HCT116 (cell line): ENCODE data around the gene CCSAP. TPM values are rescaled to one million over a fixed set of nuclear protein-coding genes. Genes with fewer than 3 reads are reported as not detected.

ENCODE experiments used
- ATAC-seq: fragments of 200-7000 bp; cut with Tn5 transposase; 2 replicates; pipeline ENCODE4 v1.9.1; 2020; ENCODE audit warnings: mild to moderate bottlenecking, moderate library complexity
- BruUV-seq: library from RNA; stranded (reverse); fragments of 400-500 nt; replicated peaks from 2 replicates; lab custom pipeline; 2021; lab: Mats Ljungman, UMichigan
- CTCF ChIA-PET: fragments of 300-600 bp; sonication (Branson Sonifier 250); formaldehyde crosslinking; loops from one replicate; lab custom pipeline; 2021; ENCODE audit warnings: antibody characterized with exemption; lab: Charles Lee
- POLR2A ChIA-PET: fragments of 300-600, 350-600 bp; sonication (Branson Sonifier 250); formaldehyde crosslinking; loops from one replicate; lab custom pipeline; 2021; ENCODE audit warnings: antibody characterized with exemption; lab: Charles Lee
- RAD21 ChIA-PET, 2 experiments: fragments of 300-600 bp; sonication (Branson Sonifier 250); formaldehyde crosslinking; loops; one replicate each; lab custom pipeline; 2023; ENCODE audit warnings: low total read pairs in 2 of 2; ENCODE audit not compliant: uncharacterized antibody in 2 of 2, unreplicated experiment in 2 of 2, low non-redundant PET in 1 of 2; lab: Charles Lee
- DNase-seq: peaks from one replicate; pipeline ENCODE4 v3.0.0-alpha.2; 2010; ENCODE audit warnings: low read depth, low spot score
- H2AFZ ChIP-seq: fragments of 200-600 bp; shearing (Covaris generic), sonication (generic); 2 replicates; pipeline ENCODE4 v1.6.1; 2017; ENCODE audit warnings: low read depth, mixed run types, mixed read lengths, antibody characterized with exemption, low read length; ENCODE audit not compliant: poor library complexity, severe bottlenecking
- H3K27ac ChIP-seq: 2 replicates; pipeline ENCODE4 v1.5.1; 2012; ENCODE audit warnings: low read depth, low read length
- H3K27me3 ChIP-seq: fragments of 200-600 bp; sonication (generic); 2 replicates; pipeline ENCODE4 v1.6.1; 2016; ENCODE audit warnings: mixed run types, low read length, mixed read lengths; ENCODE audit not compliant: insufficient read depth
- H3K36me3 ChIP-seq, 2 experiments: fragments of 200-500 bp in 1 of 2; fragments of 200-600 bp in 1 of 2; sonication (Bioruptor generic) in 1 of 2; sonication (generic) in 1 of 2; 2 replicates each; pipeline versions ENCODE4 v1.5.1 to v1.6.1; 2014 to 2016; ENCODE audit warnings: low read length in 2 of 2, inconsistent platforms in 1 of 2, mixed read lengths in 1 of 2, mixed run types in 1 of 2; ENCODE audit not compliant: insufficient read depth in 2 of 2, control insufficient read depth in 1 of 2
- H3K4me1 ChIP-seq, 2 experiments: fragments of 200-600 bp in 1 of 2; sonication (generic) in 1 of 2; 2 replicates each; pipeline versions ENCODE4 v1.5.1 to v1.6.1; 2012 to 2017; ENCODE audit warnings: low read length in 2 of 2, inconsistent platforms in 1 of 2, mild to moderate bottlenecking in 1 of 2, mixed read lengths in 1 of 2, mixed run types in 1 of 2, moderate library complexity in 1 of 2; ENCODE audit not compliant: insufficient read depth in 2 of 2, control insufficient read depth in 1 of 2
- H3K4me2 ChIP-seq: fragments of 200-600 bp; sonication (generic); 2 replicates; pipeline ENCODE4 v1.6.1; 2017; ENCODE audit warnings: mixed run types, low read length, mixed read lengths
- H3K4me3 ChIP-seq, 2 experiments: fragments of 200-600 bp in 1 of 2; sonication (generic) in 1 of 2; replicated peaks in 1 of 2; 2 replicates each; pipeline ENCODE4 v1.5.1; 2011 to 2016; ENCODE audit warnings: low read length in 2 of 2, control low read depth in 1 of 2, low read depth in 1 of 2, mild to moderate bottlenecking in 1 of 2, mixed read lengths in 1 of 2, mixed run types in 1 of 2
- H3K79me2 ChIP-seq: fragments of 200-600 bp; sonication (generic); 2 replicates; pipeline ENCODE4 v1.6.1; 2017; ENCODE audit warnings: mild to moderate bottlenecking, mixed run types, low read length, moderate library complexity, mixed read lengths; ENCODE audit not compliant: insufficient read depth
- H3K9ac ChIP-seq: fragments of 200-600 bp; sonication (generic); 2 replicates; pipeline ENCODE4 v1.6.1; 2016; ENCODE audit warnings: low read length, mixed read lengths
- H3K9me2 ChIP-seq: fragments of 200-600 bp; sonication (generic), shearing (Covaris generic); 2 replicates; pipeline ENCODE4 v1.6.1; 2017; ENCODE audit warnings: mixed run types, mild to moderate bottlenecking, moderate library complexity; ENCODE audit not compliant: insufficient read depth
- H3K9me3 ChIP-seq, 2 experiments: fragments of 200-500 bp in 1 of 2; fragments of 200-600 bp in 1 of 2; sonication (Bioruptor generic) in 1 of 2; sonication (generic) in 1 of 2; 2 replicates each; pipeline ENCODE4 v1.6.1; 2014 to 2017; ENCODE audit warnings: low read length in 2 of 2, mixed read lengths in 2 of 2, inconsistent platforms in 1 of 2, low read depth in 1 of 2, mild to moderate bottlenecking in 1 of 2, mixed run types in 1 of 2, moderate library complexity in 1 of 2; ENCODE audit not compliant: control insufficient read depth in 1 of 2, insufficient read depth in 1 of 2
- H4K20me1 ChIP-seq: fragments of 200-600 bp; sonication (generic), shearing (Covaris generic); 2 replicates; pipeline ENCODE4 v1.6.1; 2017; ENCODE audit warnings: mixed run types, mild to moderate bottlenecking, moderate library complexity; ENCODE audit not compliant: insufficient read depth
- CBX3 ChIP-seq: IDR thresholded peaks from 2 replicates; pipeline ENCODE4 v1.6.1; 2012; ENCODE audit warnings: low read depth
- CEBPB ChIP-seq: IDR thresholded peaks from 2 replicates; pipeline ENCODE4 v1.6.1; 2012; ENCODE audit warnings: low read depth
- ELF1 ChIP-seq: IDR thresholded peaks from 2 replicates; pipeline ENCODE4 v1.6.1; 2012; ENCODE audit warnings: low read depth, borderline replicate concordance
- EZH2 ChIP-seq: fragments of 200-600 bp; sonication (generic); IDR thresholded peaks from 2 replicates; pipeline ENCODE4 v1.6.1; 2017; ENCODE audit warnings: antibody characterized with exemption, mixed run types
- EZH2phosphoT487 ChIP-seq: fragments of 200-600 bp; IDR thresholded peaks from 2 replicates; pipeline ENCODE4 v1.6.1; 2018; ENCODE audit warnings: antibody characterized with exemption, borderline replicate concordance
- JUND ChIP-seq: IDR thresholded peaks from 2 replicates; pipeline ENCODE4 v1.6.1; 2012
- POLR2A ChIP-seq: IDR thresholded peaks from 2 replicates; pipeline ENCODE4 v1.7.0; 2011; ENCODE audit warnings: borderline replicate concordance; ENCODE audit not compliant: insufficient read depth, insufficient read length; ENCODE audit errors: extremely low read depth
- POLR2AphosphoS5 ChIP-seq: IDR thresholded peaks from 2 replicates; pipeline ENCODE4 v1.6.1; 2011; ENCODE audit warnings: mild to moderate bottlenecking, low read depth, low read length, moderate library complexity
- RAD21 ChIP-seq: IDR thresholded peaks from 2 replicates; pipeline ENCODE4 v1.6.1; 2012; ENCODE audit warnings: low read depth, mild to moderate bottlenecking
- SIN3A ChIP-seq: IDR thresholded peaks from 2 replicates; pipeline ENCODE4 v1.6.1; 2012; ENCODE audit warnings: low read depth
- SP1 ChIP-seq: IDR thresholded peaks from 2 replicates; pipeline ENCODE4 v1.6.1; 2012; ENCODE audit warnings: low read depth
- SRF ChIP-seq: IDR thresholded peaks from 2 replicates; pipeline ENCODE4 v1.6.1; 2012; ENCODE audit warnings: low read depth
- TCF7L2 ChIP-seq: IDR thresholded peaks from 2 replicates; pipeline ENCODE4 v1.7.0; 2011; ENCODE audit warnings: borderline replicate concordance, inconsistent platforms; ENCODE audit not compliant: insufficient read depth, insufficient read length; ENCODE audit errors: extremely low read depth
- ZFX ChIP-seq: fragments of 450-650 bp; IDR thresholded peaks from 2 replicates; pipeline ENCODE4 v1.6.1; 2017
- ZNF274 ChIP-seq: fragments of 200-500 bp; sonication (Bioruptor generic); IDR thresholded peaks from 2 replicates; pipeline ENCODE4 v1.6.1; 2014; ENCODE audit warnings: mild to moderate bottlenecking, low read depth, low read length, inconsistent platforms
- intact Hi-C: fragments of 100-400 bp; cut with micrococcal nuclease; formaldehyde crosslinking; loops from 2 replicates; pipeline ENCODE4 v1.10.0; 2022
- total RNA-seq: library from RNA; stranded (reverse); gene quantifications from one replicate; pipeline ENCODE4 v1.2.1, GENCODE V29; 2021; ENCODE audit not compliant: unreplicated experiment
- TF ChIP-seq, protein P1 (sequence below): IDR thresholded peaks from 2 replicates; pipeline ENCODE4 v1.6.1; 2011; ENCODE audit warnings: mild to moderate bottlenecking, low read length, moderate library complexity; ENCODE audit not compliant: insufficient replicate concordance; ENCODE audit errors: extremely low read depth
- TF ChIP-seq, protein P2 (sequence below), 3 experiments: fragments of 200-600 bp in 1 of 3; sonication (generic) in 1 of 3; IDR thresholded peaks in 2 of 3; conservative IDR thresholded peaks in 1 of 3; 2 replicates each; pipeline ENCODE4 v1.5.1; 2012 to 2017; ENCODE audit warnings: low read depth in 2 of 3, low read length in 2 of 3, antibody characterized with exemption in 1 of 3, borderline replicate concordance in 1 of 3, control low read depth in 1 of 3, mild to moderate bottlenecking in 1 of 3, mixed read lengths in 1 of 3, mixed run types in 1 of 3, moderate library complexity in 1 of 3; ENCODE audit not compliant: insufficient read depth in 1 of 3
- TF ChIP-seq, protein P3 (sequence below): IDR thresholded peaks from 2 replicates; pipeline ENCODE4 v1.6.1; 2012
- TF ChIP-seq, protein P4 (sequence below): IDR thresholded peaks from 2 replicates; pipeline ENCODE4 v1.6.1; 2012
- TF ChIP-seq, protein P5 (sequence below): IDR thresholded peaks from 2 replicates; pipeline ENCODE4 v1.6.1; 2012; ENCODE audit warnings: low read depth

CCSAP gene
- total RNA-seq, 1 experiment from 2014 or later = 10.9 TPM

DNA sequence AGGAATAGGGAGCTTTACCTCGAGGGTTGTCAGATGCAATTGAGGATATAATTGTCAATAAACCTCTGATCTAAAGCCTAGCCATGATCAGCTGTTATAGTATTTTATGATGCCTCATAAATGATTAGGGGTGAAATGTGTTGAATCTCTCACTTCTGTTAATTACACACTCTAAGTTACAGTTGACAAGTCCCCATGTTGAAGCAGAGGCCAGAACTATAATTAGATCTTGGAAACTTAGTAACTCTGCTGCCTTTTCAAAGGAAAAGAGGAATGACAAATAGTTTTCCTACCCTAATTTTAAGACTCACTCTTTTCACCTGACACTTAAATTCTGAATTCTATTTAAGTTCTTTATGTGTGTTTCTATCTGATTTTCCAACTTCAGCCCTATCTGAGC is 33.8 kb downstream of the CCSAP start:
- H3K79me2 ChIP-seq = no peaks in the 10 kb centered on the region
- TF ChIP-seq, protein P1, sequence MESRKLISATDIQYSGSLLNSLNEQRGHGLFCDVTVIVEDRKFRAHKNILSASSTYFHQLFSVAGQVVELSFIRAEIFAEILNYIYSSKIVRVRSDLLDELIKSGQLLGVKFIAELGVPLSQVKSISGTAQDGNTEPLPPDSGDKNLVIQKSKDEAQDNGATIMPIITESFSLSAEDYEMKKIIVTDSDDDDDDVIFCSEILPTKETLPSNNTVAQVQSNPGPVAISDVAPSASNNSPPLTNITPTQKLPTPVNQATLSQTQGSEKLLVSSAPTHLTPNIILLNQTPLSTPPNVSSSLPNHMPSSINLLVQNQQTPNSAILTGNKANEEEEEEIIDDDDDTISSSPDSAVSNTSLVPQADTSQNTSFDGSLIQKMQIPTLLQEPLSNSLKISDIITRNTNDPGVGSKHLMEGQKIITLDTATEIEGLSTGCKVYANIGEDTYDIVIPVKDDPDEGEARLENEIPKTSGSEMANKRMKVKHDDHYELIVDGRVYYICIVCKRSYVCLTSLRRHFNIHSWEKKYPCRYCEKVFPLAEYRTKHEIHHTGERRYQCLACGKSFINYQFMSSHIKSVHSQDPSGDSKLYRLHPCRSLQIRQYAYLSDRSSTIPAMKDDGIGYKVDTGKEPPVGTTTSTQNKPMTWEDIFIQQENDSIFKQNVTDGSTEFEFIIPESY = no peak
- TF ChIP-seq, protein P2, sequence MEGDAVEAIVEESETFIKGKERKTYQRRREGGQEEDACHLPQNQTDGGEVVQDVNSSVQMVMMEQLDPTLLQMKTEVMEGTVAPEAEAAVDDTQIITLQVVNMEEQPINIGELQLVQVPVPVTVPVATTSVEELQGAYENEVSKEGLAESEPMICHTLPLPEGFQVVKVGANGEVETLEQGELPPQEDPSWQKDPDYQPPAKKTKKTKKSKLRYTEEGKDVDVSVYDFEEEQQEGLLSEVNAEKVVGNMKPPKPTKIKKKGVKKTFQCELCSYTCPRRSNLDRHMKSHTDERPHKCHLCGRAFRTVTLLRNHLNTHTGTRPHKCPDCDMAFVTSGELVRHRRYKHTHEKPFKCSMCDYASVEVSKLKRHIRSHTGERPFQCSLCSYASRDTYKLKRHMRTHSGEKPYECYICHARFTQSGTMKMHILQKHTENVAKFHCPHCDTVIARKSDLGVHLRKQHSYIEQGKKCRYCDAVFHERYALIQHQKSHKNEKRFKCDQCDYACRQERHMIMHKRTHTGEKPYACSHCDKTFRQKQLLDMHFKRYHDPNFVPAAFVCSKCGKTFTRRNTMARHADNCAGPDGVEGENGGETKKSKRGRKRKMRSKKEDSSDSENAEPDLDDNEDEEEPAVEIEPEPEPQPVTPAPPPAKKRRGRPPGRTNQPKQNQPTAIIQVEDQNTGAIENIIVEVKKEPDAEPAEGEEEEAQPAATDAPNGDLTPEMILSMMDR (IDR thresholded peaks at IDR 0.05 in 2 of 3, conservative IDR thresholded peaks at IDR 0.05 in 1 of 3; ENCODE audit: borderline replicate concordance in 1 of 3, insufficient read depth in 1 of 3, low read depth in 2 of 3, low read length in 2 of 3) = no peak
- TF ChIP-seq POLR2A (no peak), ELF1 (no peak), CBX3 (no peak), EZH2phosphoT487 (no peak), ZNF274 (no peak), CEBPB (no peak), SRF (no peak), EZH2 (no peak), RAD21 (no peak), ZFX (no peak), SP1 (no peak), JUND (no peak), SIN3A (no peak), TCF7L2 (no peak), POLR2AphosphoS5 (no peak)
- TF ChIP-seq, protein P3, sequence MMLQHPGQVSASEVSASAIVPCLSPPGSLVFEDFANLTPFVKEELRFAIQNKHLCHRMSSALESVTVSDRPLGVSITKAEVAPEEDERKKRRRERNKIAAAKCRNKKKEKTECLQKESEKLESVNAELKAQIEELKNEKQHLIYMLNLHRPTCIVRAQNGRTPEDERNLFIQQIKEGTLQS = no peak
- TF ChIP-seq, protein P4, sequence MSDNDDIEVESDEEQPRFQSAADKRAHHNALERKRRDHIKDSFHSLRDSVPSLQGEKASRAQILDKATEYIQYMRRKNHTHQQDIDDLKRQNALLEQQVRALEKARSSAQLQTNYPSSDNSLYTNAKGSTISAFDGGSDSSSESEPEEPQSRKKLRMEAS = no peak
- TF ChIP-seq, protein P5, sequence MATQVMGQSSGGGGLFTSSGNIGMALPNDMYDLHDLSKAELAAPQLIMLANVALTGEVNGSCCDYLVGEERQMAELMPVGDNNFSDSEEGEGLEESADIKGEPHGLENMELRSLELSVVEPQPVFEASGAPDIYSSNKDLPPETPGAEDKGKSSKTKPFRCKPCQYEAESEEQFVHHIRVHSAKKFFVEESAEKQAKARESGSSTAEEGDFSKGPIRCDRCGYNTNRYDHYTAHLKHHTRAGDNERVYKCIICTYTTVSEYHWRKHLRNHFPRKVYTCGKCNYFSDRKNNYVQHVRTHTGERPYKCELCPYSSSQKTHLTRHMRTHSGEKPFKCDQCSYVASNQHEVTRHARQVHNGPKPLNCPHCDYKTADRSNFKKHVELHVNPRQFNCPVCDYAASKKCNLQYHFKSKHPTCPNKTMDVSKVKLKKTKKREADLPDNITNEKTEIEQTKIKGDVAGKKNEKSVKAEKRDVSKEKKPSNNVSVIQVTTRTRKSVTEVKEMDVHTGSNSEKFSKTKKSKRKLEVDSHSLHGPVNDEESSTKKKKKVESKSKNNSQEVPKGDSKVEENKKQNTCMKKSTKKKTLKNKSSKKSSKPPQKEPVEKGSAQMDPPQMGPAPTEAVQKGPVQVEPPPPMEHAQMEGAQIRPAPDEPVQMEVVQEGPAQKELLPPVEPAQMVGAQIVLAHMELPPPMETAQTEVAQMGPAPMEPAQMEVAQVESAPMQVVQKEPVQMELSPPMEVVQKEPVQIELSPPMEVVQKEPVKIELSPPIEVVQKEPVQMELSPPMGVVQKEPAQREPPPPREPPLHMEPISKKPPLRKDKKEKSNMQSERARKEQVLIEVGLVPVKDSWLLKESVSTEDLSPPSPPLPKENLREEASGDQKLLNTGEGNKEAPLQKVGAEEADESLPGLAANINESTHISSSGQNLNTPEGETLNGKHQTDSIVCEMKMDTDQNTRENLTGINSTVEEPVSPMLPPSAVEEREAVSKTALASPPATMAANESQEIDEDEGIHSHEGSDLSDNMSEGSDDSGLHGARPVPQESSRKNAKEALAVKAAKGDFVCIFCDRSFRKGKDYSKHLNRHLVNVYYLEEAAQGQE = no peak
- ATAC-seq = no peak
- H3K27me3 ChIP-seq = no peaks in the 10 kb centered on the region
- CTCF ChIA-PET = no interaction called here
- H3K9me3 ChIP-seq = no peaks in the 10 kb centered on the region
- RAD21 ChIA-PET = no interaction called here
- H3K4me2 ChIP-seq = no peak overlapping the region
- no peak overlapping the region for H3K9ac ChIP-seq
- no peak overlapping the region for H2AFZ ChIP-seq
- H3K4me3 ChIP-seq = no peak overlapping the region
- H3K9me2 ChIP-seq = no peaks in the 10 kb centered on the region
- H4K20me1 ChIP-seq = 0 out of 2 replicates have a peak, but pooled peaks cover 4% of the 10 kb centered on the region
- peaks cover 4% of the 10 kb centered on the region in 2 experiments; a peak in 2 of 4 replicates for H3K36me3 ChIP-seq
- intact Hi-C loops = no loop called here
- no peak for DNase-seq
- no TSS peak for BruUV-seq
- H3K4me1 ChIP-seq = no peaks in the 10 kb centered on the region
- POLR2A ChIA-PET = no interaction called here
- no peak overlapping the region for H3K27ac ChIP-seq
